Activated CD4-positive, alpha-beta T cell treated with anti-CD3 and anti-CD28 coated beads, Interleukin-2, amount 10 ng/mL, durations not matched to agents 7 days and 5 days (primary cell): ENCODE measurements around the gene AP3D1. TPM values are rescaled to one million over a fixed set of nuclear protein-coding genes. Genes with fewer than 3 reads are reported as not detected.

Experiments used
- CTCF ChIA-PET: fragments of 350-600 bp; sonication (Branson Sonifier 250); formaldehyde crosslinking; loops from one replicate; lab custom pipeline; 2021; ENCODE audit warnings: antibody characterized with exemption; lab: Charles Lee
- POLR2A ChIA-PET: fragments of 350-600 bp; sonication (Branson Sonifier 250); formaldehyde crosslinking; loops from one replicate; lab custom pipeline; 2021; ENCODE audit warnings: antibody characterized with exemption; lab: Charles Lee
- DNase-seq: peaks from one replicate; pipeline ENCODE4 v3.0.0-alpha.2; 2020
- H3K27ac Mint-ChIP-seq: one replicate; pipeline ENCODE4 v1.8.0; 2021; ENCODE audit warnings: mild to moderate bottlenecking, moderate library complexity, mixed read lengths
- H3K27me3 Mint-ChIP-seq: one replicate; pipeline ENCODE4 v1.8.0; 2021; ENCODE audit warnings: mixed read lengths
- H3K36me3 Mint-ChIP-seq: one replicate; pipeline ENCODE4 v1.8.0; 2021; ENCODE audit warnings: low read depth, mixed read lengths
- H3K4me1 Mint-ChIP-seq: one replicate; pipeline ENCODE4 v1.8.0; 2021; ENCODE audit warnings: mixed read lengths
- H3K4me3 Mint-ChIP-seq: one replicate; pipeline ENCODE4 v1.8.0; 2021; ENCODE audit warnings: mild to moderate bottlenecking, moderate library complexity, mixed read lengths
- H3K9me3 Mint-ChIP-seq: one replicate; pipeline ENCODE4 v1.8.0; 2021; ENCODE audit warnings: mixed read lengths
- total RNA-seq, 2 experiments: library from RNA; stranded (reverse); gene quantifications; one replicate each; pipeline ENCODE4 v1.2.3, GENCODE V29; 2021

The AP3D1 gene
- total RNA-seq, 2 experiments from 2014 or later: 95.7 to 95.8 TPM

GRCh38 chr19:2175742-2176141, 24.4 kb upstream of the AP3D1 start:
- ChIA-PET CTCF (no interaction called here), POLR2A (no interaction called here)
- Mint-ChIP-seq H3K27me3 (no peaks in the 10 kb centered on the region), H3K4me3 (no peak overlapping the region), H3K9me3 (no peaks in the 10 kb centered on the region), H3K27ac (no peak overlapping the region), H3K4me1 (peaks cover 15% of the 10 kb centered on the region), H3K36me3 (peaks cover 4% of the 10 kb centered on the region)
- no peak for DNase-seq

- no peak for DNase-seq
- ChIA-PET POLR2A (no interaction called here), CTCF (interaction anchor here (1.2 to 1.5 kb wide), 2 partner anchors 18 to 214 kb away, joined by 3 to 8 read pairs; no protein-coding TSS in a partner anchor)
- H3K27ac Mint-ChIP-seq: no peak overlapping the region
- H3K4me3 Mint-ChIP-seq: no peak overlapping the region
- no peaks in the 10 kb centered on the region for H3K27me3 Mint-ChIP-seq
- H3K9me3 Mint-ChIP-seq: no peaks in the 10 kb centered on the region
- peaks cover 26% of the 10 kb centered on the region for H3K4me1 Mint-ChIP-seq
- peaks cover 3% of the 10 kb centered on the region for H3K36me3 Mint-ChIP-seq
Observed at GRCh38 chr19:2173767-2174577, 22.6 kb upstream of the AP3D1 start.

GRCh38 chr19:2173388-2173766, 22.0 kb upstream of the AP3D1 start:
- Mint-ChIP-seq H3K36me3 (peaks cover 3% of the 10 kb centered on the region), H3K27ac (no peak overlapping the region), H3K4me1 (peaks cover 32% of the 10 kb centered on the region), H3K4me3 (no peak overlapping the region), H3K9me3 (no peaks in the 10 kb centered on the region), H3K27me3 (no peaks in the 10 kb centered on the region)
- no peak for DNase-seq
- ChIA-PET CTCF (interaction anchor here (1.5 kb wide), 1 partner anchor 17 kb away, joined by 8 read pairs; no protein-coding TSS in a partner anchor), POLR2A (no interaction called here)

- no peaks in the 10 kb centered on the region for H3K9me3 Mint-ChIP-seq
- peaks cover 49% of the 10 kb centered on the region for H3K4me1 Mint-ChIP-seq
- H3K27me3 Mint-ChIP-seq: no peaks in the 10 kb centered on the region
- peaks cover 1% of the 10 kb centered on the region for H3K36me3 Mint-ChIP-seq
- H3K27ac Mint-ChIP-seq: peak overlapping the region; percentile 13
- ChIA-PET POLR2A (no interaction called here), CTCF (interaction anchor here (0.6 to 1.5 kb wide), 2 partner anchors 64 to 170 kb away, joined by 3 to 4 read pairs; partner anchors contain the start of gene PLEKHJ1)
- DNase-seq: peak; percentile 53
- no peak overlapping the region for H3K4me3 Mint-ChIP-seq
Observed at GRCh38 chr19:2171349-2172145, 20.2 kb upstream of the AP3D1 start.

GRCh38 chr19:2170987-2171348, 19.6 kb upstream of the AP3D1 start:
- no peaks in the 10 kb centered on the region for H3K36me3 Mint-ChIP-seq
- no peaks in the 10 kb centered on the region for H3K27me3 Mint-ChIP-seq
- CTCF ChIA-PET: interaction anchor here (1.5 kb wide), 1 partner anchor 65 kb away, joined by 4 read pairs; the partner anchor contains the start of gene PLEKHJ1
- DNase-seq: no peak
- no peak overlapping the region for H3K27ac Mint-ChIP-seq
- H3K4me3 Mint-ChIP-seq: no peak overlapping the region
- POLR2A ChIA-PET: no interaction called here
- peaks cover 52% of the 10 kb centered on the region for H3K4me1 Mint-ChIP-seq
- H3K9me3 Mint-ChIP-seq: no peaks in the 10 kb centered on the region

- peaks cover 2% of the 10 kb centered on the region for H3K36me3 Mint-ChIP-seq
- ChIA-PET POLR2A (no interaction called here), CTCF (interaction anchor here (1.0 to 1.5 kb wide), 3 partner anchors 14 to 66 kb away, joined by 3 to 4 read pairs (median 3); partner anchors contain the start of gene PLEKHJ1)
- no peaks in the 10 kb centered on the region for H3K9me3 Mint-ChIP-seq
- no peak for DNase-seq
- H3K27me3 Mint-ChIP-seq: no peaks in the 10 kb centered on the region
- H3K4me3 Mint-ChIP-seq: no peak overlapping the region
- peaks cover 58% of the 10 kb centered on the region for H3K4me1 Mint-ChIP-seq
- no peak overlapping the region for H3K27ac Mint-ChIP-seq
Observed at GRCh38 chr19:2170219-2170618, 18.9 kb upstream of the AP3D1 start.

- no peak overlapping the region for H3K4me3 Mint-ChIP-seq
- peaks cover 2% of the 10 kb centered on the region for H3K36me3 Mint-ChIP-seq
- peak overlapping the region; percentile 19 for H3K27ac Mint-ChIP-seq
- ChIA-PET POLR2A (no interaction called here), CTCF (interaction anchor here (0.7 to 1.3 kb wide), 4 partner anchors 13 to 215 kb away, joined by 3 to 4 read pairs (median 3); no protein-coding TSS in a partner anchor)
- H3K4me1 Mint-ChIP-seq: peaks cover 55% of the 10 kb centered on the region
- no peaks in the 10 kb centered on the region for H3K9me3 Mint-ChIP-seq
- no peak for DNase-seq
- H3K27me3 Mint-ChIP-seq: no peaks in the 10 kb centered on the region
Observed at GRCh38 chr19:2168619-2169424, 17.5 kb upstream of the AP3D1 start.

GRCh38 chr19:2167896-2168618, 16.7 kb upstream of the AP3D1 start:
- DNase-seq: no peak
- Mint-ChIP-seq H3K4me1 (peaks cover 55% of the 10 kb centered on the region), H3K4me3 (no peak overlapping the region), H3K36me3 (peaks cover 2% of the 10 kb centered on the region), H3K27ac (peak overlapping the region; percentile 77), H3K9me3 (no peaks in the 10 kb centered on the region), H3K27me3 (no peaks in the 10 kb centered on the region)
- POLR2A ChIA-PET: no interaction called here
- CTCF ChIA-PET: interaction anchor here (1.2 kb wide), 1 partner anchor 149 kb away, joined by 3 read pairs; no protein-coding TSS in a partner anchor

GRCh38 chr19:2166741-2167738, 15.7 kb upstream of the AP3D1 start:
- ChIA-PET CTCF (no interaction called here), POLR2A (no interaction called here)
- H3K4me1 Mint-ChIP-seq: peaks cover 55% of the 10 kb centered on the region

GRCh38 chr19:2164020-2164998, 12.9 kb upstream of the AP3D1 start:
- Mint-ChIP-seq H3K27ac (peak overlapping the region; percentile 92), H3K36me3 (peaks cover 2% of the 10 kb centered on the region), H3K4me3 (peak overlapping the region; percentile 89), H3K9me3 (no peaks in the 10 kb centered on the region), H3K4me1 (peaks cover 34% of the 10 kb centered on the region), H3K27me3 (no peaks in the 10 kb centered on the region)
- POLR2A ChIA-PET: no interaction called here
- CTCF ChIA-PET: no interaction called here
- no peak for DNase-seq

More at GRCh38 chr19:2166741-2167738, 15.7 kb upstream of the AP3D1 start:
- no peak overlapping the region for H3K27ac Mint-ChIP-seq
- H3K9me3 Mint-ChIP-seq: no peaks in the 10 kb centered on the region
- DNase-seq: no peak
- peak overlapping the region; percentile 52 for H3K4me3 Mint-ChIP-seq
- no peaks in the 10 kb centered on the region for H3K27me3 Mint-ChIP-seq
- peaks cover 2% of the 10 kb centered on the region for H3K36me3 Mint-ChIP-seq
